Activated CD8-positive, alpha-beta T cell treated with anti-CD3 and anti-CD28 coated beads for 36 hours (primary cell): ENCODE results near the gene PSD2. TPM values are rescaled to one million over a fixed set of nuclear protein-coding genes. Genes with fewer than 3 reads are reported as not detected.

ENCODE experiments used
- ATAC-seq: fragments of 200-7000 bp; cut with Tn5 transposase; one replicate; pipeline ENCODE4 v1.10.0; 2021; ENCODE audit warnings: mild to moderate bottlenecking, moderate library complexity
- CTCF ChIA-PET: fragments of 350-600 bp; sonication (Branson Sonifier 250); formaldehyde crosslinking; loops from one replicate; lab custom pipeline; 2021; ENCODE audit warnings: antibody characterized with exemption; lab: Charles Lee
- POLR2A ChIA-PET: fragments of 350-600 bp; sonication (Branson Sonifier 250); formaldehyde crosslinking; loops from one replicate; lab custom pipeline; 2021; ENCODE audit warnings: antibody characterized with exemption; lab: Charles Lee
- DNase-seq: peaks from one replicate; pipeline ENCODE4 v3.0.0-alpha.2; 2020
- H3K27ac Mint-ChIP-seq: one replicate; pipeline ENCODE4 v1.8.0; 2021; ENCODE audit warnings: mild to moderate bottlenecking, mixed read lengths
- H3K27me3 Mint-ChIP-seq: one replicate; pipeline ENCODE4 v1.8.0; 2021; ENCODE audit warnings: mixed read lengths
- H3K36me3 Mint-ChIP-seq: one replicate; pipeline ENCODE4 v1.8.0; 2021; ENCODE audit warnings: low read depth, mixed read lengths
- H3K4me1 Mint-ChIP-seq: one replicate; pipeline ENCODE4 v1.8.0; 2021; ENCODE audit warnings: low read depth, mixed read lengths
- H3K4me3 Mint-ChIP-seq: one replicate; pipeline ENCODE4 v1.8.0; 2021; ENCODE audit warnings: mild to moderate bottlenecking, moderate library complexity, mixed read lengths
- H3K9me3 Mint-ChIP-seq: one replicate; pipeline ENCODE4 v1.8.0; 2021; ENCODE audit warnings: mixed read lengths
- CTCF ChIP-seq: fragments of 200-600 bp; IDR thresholded peaks from one replicate; pipeline ENCODE4 v1.8.0; 2022; ENCODE audit warnings: antibody characterized with exemption, mild to moderate bottlenecking
- intact Hi-C: fragments of 100-400 bp; cut with micrococcal nuclease; formaldehyde crosslinking; loops from one replicate; pipeline ENCODE4 v1.10.0; 2022
- total RNA-seq, 2 experiments: library from RNA; stranded (reverse); gene quantifications; one replicate each; pipeline ENCODE4 v1.2.3, GENCODE V29; 2021

PSD2 gene
- total RNA-seq, 2 experiments from 2014 or later, result 0.14 TPM; not detected in 1

- no peak overlapping the region for H3K4me3 Mint-ChIP-seq
- intact Hi-C loops, result no loop called here
- no peaks in the 10 kb centered on the region for H3K36me3 Mint-ChIP-seq
- TF ChIP-seq CTCF, result no peak
- H3K9me3 Mint-ChIP-seq, result no peaks in the 10 kb centered on the region
- H3K27ac Mint-ChIP-seq, result no peak overlapping the region
- no peak for DNase-seq
- ChIA-PET CTCF (interaction anchor here (1.0 kb wide), 1 partner anchor 42 kb away, joined by 3 read pairs; no protein-coding TSS in a partner anchor), POLR2A (no interaction called here)
- peaks cover 2% of the 10 kb centered on the region for H3K27me3 Mint-ChIP-seq
- ATAC-seq, result no peak
- no peaks in the 10 kb centered on the region for H3K4me1 Mint-ChIP-seq
These were observed 33.9 kb downstream of the PSD2 start for GRCh38 chr5:139829471-139829870.

GRCh38 chr5:139831624-139832023 lies 36.0 kb downstream of the PSD2 start:
- Mint-ChIP-seq H3K27me3 (peaks cover 5% of the 10 kb centered on the region), H3K9me3 (no peaks in the 10 kb centered on the region), H3K36me3 (no peaks in the 10 kb centered on the region), H3K4me1 (no peaks in the 10 kb centered on the region), H3K4me3 (no peak overlapping the region), H3K27ac (no peak overlapping the region)
- no peak for TF ChIP-seq CTCF
- ATAC-seq, result no peak
- POLR2A ChIA-PET, result no interaction called here
- no peak for DNase-seq
- CTCF ChIA-PET, result interaction anchor here (0.9 to 1.3 kb wide), 4 partner anchors 44 to 138 kb away, joined by 3 to 5 read pairs (median 4); no protein-coding TSS in a partner anchor
- intact Hi-C loops, result no loop called here

GRCh38 chr5:139833525-139833924 lies 37.9 kb downstream of the PSD2 start:
- POLR2A ChIA-PET, result no interaction called here
- no peak for TF ChIP-seq CTCF
- intact Hi-C loops, result no loop called here
- DNase-seq (no peak), ATAC-seq (no peak)
- Mint-ChIP-seq H3K9me3 (no peaks in the 10 kb centered on the region), H3K27me3 (peaks cover 5% of the 10 kb centered on the region), H3K4me3 (no peak overlapping the region), H3K27ac (no peak overlapping the region), H3K4me1 (no peaks in the 10 kb centered on the region), H3K36me3 (no peaks in the 10 kb centered on the region)
- CTCF ChIA-PET, result interaction anchor here (1.1 to 1.7 kb wide), 2 partner anchors 11 to 136 kb away, joined by 4 to 7 read pairs; no protein-coding TSS in a partner anchor

- Mint-ChIP-seq H3K27me3 (peaks cover 4% of the 10 kb centered on the region), H3K36me3 (no peaks in the 10 kb centered on the region), H3K4me1 (no peaks in the 10 kb centered on the region), H3K4me3 (no peak overlapping the region), H3K27ac (no peak overlapping the region), H3K9me3 (no peaks in the 10 kb centered on the region)
- intact Hi-C loops, result no loop called here
- no peak for TF ChIP-seq CTCF
- ChIA-PET CTCF (no interaction called here), POLR2A (interaction anchor here (0.5 kb wide), 1 partner anchor 220 kb away, joined by 6 read pairs; no protein-coding TSS in a partner anchor)
- DNase-seq, result no peak
- ATAC-seq, result no peak
These were observed 40.0 kb downstream of the PSD2 start for GRCh38 chr5:139835656-139836055.

- Mint-ChIP-seq H3K4me3 (no peak overlapping the region), H3K36me3 (no peaks in the 10 kb centered on the region), H3K4me1 (no peaks in the 10 kb centered on the region), H3K27ac (no peak overlapping the region), H3K27me3 (peaks cover 4% of the 10 kb centered on the region), H3K9me3 (no peaks in the 10 kb centered on the region)
- TF ChIP-seq CTCF, result no peak
- CTCF ChIA-PET, result interaction anchor here (2.1 kb wide), 1 partner anchor 133 kb away, joined by 5 read pairs; no protein-coding TSS in a partner anchor
- intact Hi-C loops, result no loop called here
- POLR2A ChIA-PET, result no interaction called here
- DNase-seq, result no peak
- no peak for ATAC-seq
These were observed 41.0 kb downstream of the PSD2 start for GRCh38 chr5:139836469-139837208.
